ENCODE measurements around the gene NCOA3. TPM values are rescaled to one million over a fixed set of nuclear protein-coding genes. Genes with fewer than 3 reads are reported as not detected.

The NCOA3 gene
- total RNA-seq, 1 donor from 2014 or later: 17.9 TPM

DNA sequence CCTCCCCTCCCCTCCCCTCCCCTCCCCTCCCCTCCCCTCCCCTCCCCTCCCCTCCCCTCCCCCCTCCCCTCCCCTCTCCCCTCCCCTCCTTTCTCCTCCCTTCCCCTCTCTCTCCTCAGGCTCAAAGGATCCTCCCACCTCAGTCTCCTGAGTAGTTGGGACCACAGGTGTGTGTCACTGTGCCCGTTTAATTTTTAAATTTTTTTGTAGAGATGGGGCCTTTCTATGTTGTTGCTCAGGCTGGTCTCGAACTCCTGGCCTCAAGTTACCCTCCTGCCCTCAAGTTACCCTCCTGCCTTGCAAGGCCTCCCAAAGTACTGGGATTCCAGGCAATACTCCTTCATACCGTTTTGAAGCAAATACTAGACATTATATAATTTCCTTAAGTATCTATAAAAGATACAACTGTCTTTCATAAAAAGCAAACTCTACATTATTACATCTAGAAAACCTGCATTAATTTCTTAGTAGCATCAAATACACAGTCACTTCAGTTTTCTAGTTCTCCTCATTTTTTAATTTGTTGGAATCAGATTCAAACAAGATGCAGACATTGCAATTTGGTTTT is 39.8 kb downstream of the NCOA3 start:
- TF ChIP-seq, protein P1, sequence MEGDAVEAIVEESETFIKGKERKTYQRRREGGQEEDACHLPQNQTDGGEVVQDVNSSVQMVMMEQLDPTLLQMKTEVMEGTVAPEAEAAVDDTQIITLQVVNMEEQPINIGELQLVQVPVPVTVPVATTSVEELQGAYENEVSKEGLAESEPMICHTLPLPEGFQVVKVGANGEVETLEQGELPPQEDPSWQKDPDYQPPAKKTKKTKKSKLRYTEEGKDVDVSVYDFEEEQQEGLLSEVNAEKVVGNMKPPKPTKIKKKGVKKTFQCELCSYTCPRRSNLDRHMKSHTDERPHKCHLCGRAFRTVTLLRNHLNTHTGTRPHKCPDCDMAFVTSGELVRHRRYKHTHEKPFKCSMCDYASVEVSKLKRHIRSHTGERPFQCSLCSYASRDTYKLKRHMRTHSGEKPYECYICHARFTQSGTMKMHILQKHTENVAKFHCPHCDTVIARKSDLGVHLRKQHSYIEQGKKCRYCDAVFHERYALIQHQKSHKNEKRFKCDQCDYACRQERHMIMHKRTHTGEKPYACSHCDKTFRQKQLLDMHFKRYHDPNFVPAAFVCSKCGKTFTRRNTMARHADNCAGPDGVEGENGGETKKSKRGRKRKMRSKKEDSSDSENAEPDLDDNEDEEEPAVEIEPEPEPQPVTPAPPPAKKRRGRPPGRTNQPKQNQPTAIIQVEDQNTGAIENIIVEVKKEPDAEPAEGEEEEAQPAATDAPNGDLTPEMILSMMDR (conservative IDR thresholded peaks at IDR 0.05; ENCODE audit: low read depth, low read length): no peak
- H3K4me3 ChIP-seq (ENCODE audit: low read depth, low read length): no peak overlapping the region
- no peak for DNase-seq (ENCODE audit: low read depth)

DNA sequence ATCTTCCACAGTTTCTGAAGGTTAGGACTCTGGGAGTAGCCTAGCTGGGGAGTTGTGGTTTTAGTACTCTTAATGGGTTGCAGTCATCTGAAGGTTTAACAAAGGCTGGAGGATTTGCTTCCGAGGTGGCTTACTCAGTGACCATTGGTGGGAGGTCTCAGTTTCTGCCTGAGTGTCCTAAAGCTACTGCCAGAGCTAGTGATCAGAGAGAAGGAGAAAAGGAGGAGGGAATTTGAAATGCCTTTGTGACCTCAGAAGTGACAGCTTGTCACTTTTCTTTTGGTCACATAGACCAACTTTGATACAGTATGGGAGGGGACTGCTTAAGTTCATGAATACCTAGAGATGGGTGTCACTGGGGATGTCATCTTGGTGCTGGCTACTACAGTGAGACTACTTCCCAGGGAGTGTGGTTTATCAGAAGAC is 41.3 kb downstream of the NCOA3 start:
- TF ChIP-seq, protein P1 (conservative IDR thresholded peaks at IDR 0.05; ENCODE audit: low read depth, low read length): no peak
- H3K4me3 ChIP-seq (ENCODE audit: low read depth, low read length): no peak overlapping the region
- no peak for DNase-seq (ENCODE audit: low read depth)

DNA sequence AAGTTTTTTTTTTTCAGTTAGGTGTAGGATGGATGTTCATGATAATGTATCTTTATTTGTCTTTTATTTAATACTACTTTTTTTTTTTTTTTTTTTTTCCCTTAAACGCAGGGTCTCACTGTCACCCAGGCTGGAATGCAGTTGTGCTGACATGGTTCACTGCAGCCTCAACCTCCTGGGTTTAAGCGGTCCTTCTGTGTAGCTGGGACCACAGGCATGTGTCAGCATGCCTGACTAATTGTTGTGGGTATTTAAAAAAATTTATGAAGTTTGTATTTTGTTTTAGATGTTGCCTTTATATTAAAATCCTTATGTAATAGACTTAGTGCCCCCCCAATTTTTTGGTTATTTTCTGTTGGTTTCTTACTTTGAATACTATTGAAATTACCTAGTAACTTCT is 42.6 kb downstream of the NCOA3 start:
- no peak for DNase-seq (ENCODE audit: low read depth)
- TF ChIP-seq, protein P1 (conservative IDR thresholded peaks at IDR 0.05; ENCODE audit: low read depth, low read length): no peak
- no peak overlapping the region for H3K4me3 ChIP-seq (ENCODE audit: low read depth, low read length)

DNA sequence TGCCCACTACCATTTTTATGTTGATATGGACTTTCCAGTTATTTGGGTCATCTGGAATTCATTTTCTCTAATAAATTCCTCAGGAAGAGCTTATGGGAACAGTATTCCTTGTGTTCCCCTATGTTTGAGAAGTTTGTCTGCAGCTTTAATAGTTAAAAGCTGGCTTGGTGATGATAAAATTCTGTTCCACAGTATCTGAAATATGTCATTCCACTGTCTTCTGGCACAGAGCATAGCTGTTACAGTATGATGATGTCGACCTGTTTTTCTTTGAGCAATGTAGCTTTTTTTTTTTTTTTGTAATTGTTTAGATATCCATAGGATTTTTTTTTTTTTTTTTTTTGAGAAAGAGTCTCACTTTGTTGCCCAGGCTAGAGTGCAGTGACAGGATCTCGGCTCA is 43.2 kb downstream of the NCOA3 start:
- DNase-seq (ENCODE audit: low read depth): no peak
- H3K4me3 ChIP-seq (ENCODE audit: low read depth, low read length): no peak overlapping the region
- TF ChIP-seq, protein P1 (conservative IDR thresholded peaks at IDR 0.05; ENCODE audit: low read depth, low read length): no peak

DNA sequence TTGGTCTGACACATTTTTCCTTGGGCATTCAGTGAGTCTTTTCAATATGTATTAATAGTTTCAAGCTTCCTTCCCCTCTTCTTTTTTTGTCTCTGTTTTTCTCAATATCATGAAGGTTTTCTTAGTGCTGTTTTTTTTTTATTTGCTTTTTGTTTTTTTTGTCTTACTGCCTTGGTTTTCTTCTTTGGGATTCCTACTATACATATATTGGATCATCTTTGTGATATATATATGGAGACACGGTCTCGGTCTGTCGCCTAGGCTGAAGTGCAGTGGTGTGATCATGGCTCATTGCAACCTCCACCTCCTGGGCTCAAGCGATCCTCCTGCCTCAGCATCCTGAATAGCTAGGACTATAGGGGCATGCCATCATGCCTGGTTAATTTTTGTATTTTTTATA is 43.8 kb downstream of the NCOA3 start:
- H3K4me3 ChIP-seq (ENCODE audit: low read depth, low read length): no peak overlapping the region
- TF ChIP-seq, protein P1 (conservative IDR thresholded peaks at IDR 0.05; ENCODE audit: low read depth, low read length): no peak
- DNase-seq (ENCODE audit: low read depth): no peak

DNA sequence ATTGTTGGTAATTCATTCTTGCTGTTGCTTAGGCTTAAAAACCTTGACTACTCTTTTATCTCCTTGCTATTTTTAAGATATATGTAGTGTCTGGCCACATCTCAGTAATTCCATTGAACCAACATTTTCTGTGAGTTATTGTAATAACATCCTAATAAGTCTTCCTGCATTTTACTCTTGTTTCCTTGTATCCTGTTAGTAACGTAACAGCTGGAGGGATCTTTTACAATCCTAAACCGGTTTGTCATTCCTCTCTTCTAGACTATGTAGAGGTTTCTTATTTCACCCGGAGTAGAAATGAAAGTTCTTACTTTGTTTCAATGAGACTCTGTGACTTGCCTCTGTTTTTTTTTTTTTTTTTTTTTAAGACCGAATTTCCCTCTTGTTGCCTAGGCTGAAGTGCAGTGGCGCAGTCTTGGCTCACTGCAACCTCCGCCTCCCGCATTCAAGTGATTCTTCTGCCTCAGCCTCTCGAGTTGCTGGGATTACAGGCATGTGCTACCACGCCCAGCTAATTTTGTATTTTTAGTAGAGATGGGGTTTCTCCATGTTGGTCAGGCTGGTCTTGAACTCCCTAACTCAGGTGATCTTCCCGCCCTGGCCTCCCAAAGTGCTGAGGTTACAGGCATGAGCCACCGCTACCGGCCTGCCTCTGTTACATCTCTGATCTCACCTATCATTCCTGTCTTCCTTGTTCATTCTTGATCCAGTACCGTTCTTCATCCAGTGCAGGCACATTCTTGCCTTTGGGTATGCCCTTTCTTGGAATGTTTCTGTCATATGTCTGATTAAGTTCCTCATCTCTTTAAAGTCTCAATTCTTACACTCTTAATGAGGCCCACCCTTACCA is 44.7 kb downstream of the NCOA3 start:
- no peak overlapping the region for H3K4me3 ChIP-seq (ENCODE audit: low read depth, low read length)
- no peak for DNase-seq (ENCODE audit: low read depth)

More for the DNA sequence above, 44.7 kb downstream of the NCOA3 start:
- TF ChIP-seq, protein P1 (conservative IDR thresholded peaks at IDR 0.05; ENCODE audit: low read depth, low read length): no peak
